Peyer's patch (tissue), 4 donors: ENCODE data around the gene NOVA2.

Experiments
- CTCF ChIP-seq, 6 experiments: fragments of 450-650 bp in 4 of 6; fragments of 200-600 bp in 2 of 6; sonication (generic) in 1 of 6; IDR thresholded peaks; one replicate each; pipeline ENCODE4 v1.5.1; 2017 to 2019; ENCODE audit warnings: antibody characterized with exemption in 6 of 6, mild to moderate bottlenecking in 3 of 6, moderate library complexity in 1 of 6
- POLR2A ChIP-seq, 2 donors: fragments of 450-650 bp; IDR thresholded peaks; one replicate each; pipeline ENCODE4 v1.5.1; 2017; ENCODE audit warnings: antibody characterized with exemption in 2 of 2, mild to moderate bottlenecking in 2 of 2, moderate library complexity in 2 of 2

GRCh38 chr19:45978156-45978555 is 4.5 kb upstream of the NOVA2 start:
- TF ChIP-seq CTCF (IDR thresholded peaks at IDR 0.05): no peak
- TF ChIP-seq POLR2A (IDR thresholded peaks at IDR 0.05): no peak
